ENCODE measurements around the gene PRPF19.

Gene PRPF19

GRCh38 chr11:60902625-60903024 is 3.8 kb downstream of the PRPF19 start:
- no peak for DNase-seq

GRCh38 chr11:60900673-60901404 is 5.5 kb downstream of the PRPF19 start:
- DNase-seq = no peak

DNA sequence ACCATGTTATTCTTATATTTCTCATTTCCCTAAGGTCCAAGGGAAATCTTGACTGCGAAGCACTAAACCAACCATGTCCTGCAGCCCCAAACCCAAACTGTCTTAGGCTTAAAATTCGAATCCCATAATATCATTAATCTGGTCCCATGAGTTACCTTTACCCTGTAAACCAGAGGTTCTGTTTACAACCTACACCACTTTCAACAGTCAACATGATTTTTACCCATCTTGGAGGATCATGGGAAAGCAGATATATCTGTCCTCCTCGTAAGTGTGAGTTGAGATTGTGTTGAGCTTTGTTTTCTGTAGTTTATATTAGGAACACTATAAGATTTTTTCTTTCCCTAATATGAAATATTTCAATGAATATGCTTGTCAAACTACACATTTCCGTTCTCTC is 6.4 kb downstream of the PRPF19 start:
- DNase-seq = no peak

- DNase-seq = peak; percentile 37 to 79 (median 37)
Observed at GRCh38 chr11:60899046-60899936, 7.1 kb downstream of the PRPF19 start.

DNA sequence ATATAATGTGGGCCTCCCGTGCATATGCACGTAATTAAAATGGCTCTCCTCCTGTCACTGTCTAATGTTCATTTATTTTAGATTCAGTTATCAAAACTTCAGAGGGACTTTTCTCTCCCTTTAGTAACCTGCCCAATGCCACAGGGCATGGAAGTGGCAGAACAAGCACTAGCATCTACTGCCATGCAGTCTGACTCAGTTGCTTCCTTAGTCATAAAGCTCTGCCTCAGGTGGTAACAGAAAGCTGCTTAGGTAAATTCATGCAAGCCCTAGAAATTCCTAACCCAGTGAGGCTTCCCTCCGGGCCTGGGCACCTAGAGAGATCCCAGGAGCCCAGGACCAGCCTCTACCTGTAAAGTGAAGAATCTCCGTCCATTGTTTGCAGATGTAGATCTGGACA is 8.9 kb downstream of the PRPF19 start:
- DNase-seq = no peak

GRCh38 chr11:60895687-60896086 is 10.7 kb downstream of the PRPF19 start:
- DNase-seq = no peak

GRCh38 chr11:60891103-60891741 is 15.2 kb downstream of the PRPF19 start:
- DNase-seq = peak in 1 of 3 experiments; percentile 17

- DNase-seq = no peak
Observed at GRCh38 chr11:60890696-60891095, 15.7 kb downstream of the PRPF19 start.

GRCh38 chr11:60889869-60890311 is 16.5 kb downstream of the PRPF19 start:
- DNase-seq = no peak

DNA sequence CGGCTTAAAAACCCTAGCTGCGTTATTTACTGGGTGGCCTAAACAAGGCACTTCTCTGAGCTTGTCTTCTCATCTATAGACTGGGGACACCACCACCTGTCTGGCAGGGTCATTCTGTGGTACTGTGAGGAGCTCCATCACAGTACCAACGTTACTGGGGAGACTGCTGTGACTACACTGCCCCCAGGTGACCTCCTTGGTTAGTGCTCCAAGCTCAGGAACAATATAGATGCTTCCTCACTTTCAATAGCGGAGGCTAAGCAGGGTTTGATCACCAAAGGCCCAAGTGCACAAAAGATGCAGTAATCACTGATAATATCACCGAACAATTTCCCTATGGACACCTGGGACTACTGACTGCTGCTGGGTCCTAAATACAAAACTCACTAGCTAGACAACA is 18.8 kb downstream of the PRPF19 start:
- peak; percentile 61 to 87 (median 69) for DNase-seq

- DNase-seq = peak; percentile 14 to 77 (median 66)
Observed at GRCh38 chr11:60880643-60881282, 25.6 kb downstream of the PRPF19 start.

DNA sequence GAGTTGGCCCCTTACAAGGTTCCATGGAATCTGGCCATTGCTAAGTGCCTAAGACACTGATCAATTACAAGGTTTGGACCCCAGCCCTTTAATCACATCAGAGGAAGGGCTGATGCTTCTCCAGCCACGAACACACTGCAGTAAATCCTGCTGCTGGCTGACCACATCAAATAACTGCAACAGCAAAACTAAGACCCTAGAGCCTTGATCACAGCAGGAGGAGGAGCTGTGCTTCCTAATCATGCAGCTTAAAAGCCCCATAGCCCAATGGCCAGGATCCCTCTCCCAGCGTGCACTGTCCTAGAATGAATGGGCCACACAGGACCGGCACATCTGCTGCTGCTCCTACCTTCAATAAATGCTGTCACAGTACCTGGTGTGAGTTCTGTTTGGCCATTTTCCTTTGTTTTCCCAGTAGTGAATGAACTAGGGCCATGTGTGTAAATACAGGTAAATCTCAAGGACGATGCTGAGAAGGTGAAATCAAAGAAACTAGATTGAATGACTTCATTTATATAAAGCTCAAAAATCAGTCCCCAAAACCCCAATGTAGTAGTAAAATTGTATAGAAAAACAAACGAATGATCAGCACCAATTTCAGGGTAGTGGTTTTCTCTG is 26.3 kb downstream of the PRPF19 start:
- no peak for DNase-seq

DNA sequence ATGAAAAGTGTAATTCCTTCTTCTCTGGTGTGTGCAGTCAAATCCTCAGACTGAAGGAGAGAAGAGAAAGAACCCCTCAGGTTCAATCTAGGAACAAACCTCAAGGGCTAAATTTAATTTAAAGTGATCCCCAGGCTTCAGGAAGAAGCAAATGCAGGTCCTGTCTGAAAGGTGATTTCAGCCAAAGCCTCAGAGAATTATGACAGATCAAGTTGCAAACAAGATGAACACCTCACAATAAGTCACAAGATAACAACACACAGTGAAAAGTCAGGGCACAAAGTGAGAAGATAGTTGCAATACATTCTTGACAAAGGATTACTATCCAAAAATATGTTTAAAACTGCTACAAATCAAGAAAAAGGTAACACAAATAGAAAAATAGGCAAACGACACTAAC is 27.3 kb downstream of the PRPF19 start:
- DNase-seq = no peak

- DNase-seq = no peak
Observed at GRCh38 chr11:60878245-60879101, 27.9 kb downstream of the PRPF19 start.

DNA sequence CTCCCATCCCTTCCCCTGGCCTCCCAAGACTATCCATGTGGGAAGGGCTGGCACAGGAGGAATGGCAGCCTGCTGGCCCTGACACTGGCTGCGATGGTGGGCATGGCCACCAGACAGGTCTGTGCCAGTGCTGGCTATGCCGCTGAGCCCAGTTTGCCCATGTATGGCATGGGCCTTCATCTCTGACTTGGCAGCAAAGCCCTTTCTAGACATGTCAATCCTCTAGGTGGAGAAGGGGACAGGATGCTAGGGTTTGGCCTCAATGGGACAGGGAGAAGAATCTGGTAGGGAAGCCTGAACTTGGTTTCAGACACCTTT is 30.3 kb downstream of the PRPF19 start:
- DNase-seq = no peak

GRCh38 chr11:60875366-60876167 is 30.8 kb downstream of the PRPF19 start:
- DNase-seq = no peak

GRCh38 chr11:60874421-60875365 is 31.7 kb downstream of the PRPF19 start:
- DNase-seq = no peak

GRCh38 chr11:60873533-60873932 is 32.9 kb downstream of the PRPF19 start:
- DNase-seq = no peak

DNA sequence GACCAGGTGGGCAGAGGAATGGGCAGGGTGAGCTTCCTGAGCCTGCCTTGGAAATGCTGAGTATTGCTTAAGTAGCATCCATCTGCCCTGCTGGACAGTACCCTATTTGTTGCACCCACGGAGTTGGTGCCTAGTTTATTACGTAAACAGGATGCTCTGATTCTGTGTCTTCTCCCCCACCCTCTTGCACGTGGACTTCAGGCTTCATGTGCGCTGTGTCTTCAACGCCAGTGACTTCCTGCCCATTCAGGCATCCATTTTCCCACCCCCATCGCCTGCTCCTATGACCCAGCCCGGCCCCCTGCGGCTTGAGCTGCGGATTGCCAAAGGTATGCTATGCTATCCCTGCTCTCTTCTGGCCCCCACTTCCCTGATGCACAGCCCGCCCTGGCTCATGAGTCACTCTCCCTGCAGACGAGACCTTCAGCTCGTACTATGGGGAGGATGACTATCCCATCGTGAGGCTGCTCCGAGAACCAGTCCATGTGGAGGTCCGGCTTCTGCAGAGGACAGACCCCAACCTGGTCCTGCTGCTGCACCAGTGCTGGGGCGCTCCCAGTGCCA is 33.3 kb downstream of the PRPF19 start:
- no peak for DNase-seq

Measured in NCI-H1417 (cell line).